GM12892 (cell line): ENCODE measurements around the gene CBLIF.

Experiments
- POLR2A ChIP-seq: IDR thresholded peaks from 2 replicates; pipeline ENCODE4 v1.6.1; 2011; ENCODE audit warnings: low read depth, low read length, control low read depth
- POLR2AphosphoS5 ChIP-seq: IDR thresholded peaks from 2 replicates; pipeline ENCODE4 v1.6.1; 2011; ENCODE audit warnings: low read depth, low read length, control low read depth
- TAF1 ChIP-seq: IDR thresholded peaks from 2 replicates; pipeline ENCODE4 v1.6.1; 2011; ENCODE audit warnings: low read depth, mild to moderate bottlenecking, control low read depth, low read length, borderline replicate concordance

GRCh38 chr11:59867946-59868345, 22.6 kb upstream of the CBLIF start:
- TF ChIP-seq POLR2AphosphoS5 (no peak), POLR2A (no peak), TAF1 (no peak)
